Activated T-cell treated with anti-CD3 and anti-CD28 coated beads, Interleukin-2, amount 50 U/mL, for 72 hours (primary cell): Measurements from ENCODE around the gene GFOD2. TPM values are rescaled to one million over a fixed set of nuclear protein-coding genes. Genes with fewer than 3 reads are reported as not detected.

Experiments
- ATAC-seq, 2 donors: fragments of 150-1000 bp; cut with Tn5 transposase; replicated peaks in 1 of 2; 2 replicates each; pipeline ENCODE4 v1.10.0; 2021; ENCODE audit warnings: moderate library complexity in 2 of 2, mild to moderate bottlenecking in 1 of 2
- DNase-seq, 2 donors: peaks; one replicate each; pipeline ENCODE4 v3.0.0; 2021 to 2022; ENCODE audit warnings: mixed read lengths in 1 of 2
- H3K27ac Mint-ChIP-seq: one replicate; pipeline ENCODE4 v1.8.0; 2022; ENCODE audit warnings: mild to moderate bottlenecking, moderate library complexity, mixed read lengths
- H3K27me3 Mint-ChIP-seq: one replicate; pipeline ENCODE4 v1.8.0; 2022; ENCODE audit warnings: low read depth, mixed read lengths
- H3K36me3 Mint-ChIP-seq, 2 donors: one replicate each; pipeline ENCODE4 v1.8.0; 2022; ENCODE audit warnings: mixed read lengths in 2 of 2, mild to moderate bottlenecking in 1 of 2; ENCODE audit not compliant: insufficient read depth in 2 of 2
- H3K4me1 Mint-ChIP-seq: one replicate; pipeline ENCODE4 v1.8.0; 2022; ENCODE audit warnings: low read depth, mixed read lengths
- H3K4me3 Mint-ChIP-seq, 2 donors: one replicate each; pipeline ENCODE4 v1.8.0; 2022; ENCODE audit warnings: mild to moderate bottlenecking in 2 of 2, mixed read lengths in 2 of 2, moderate library complexity in 2 of 2
- H3K9me3 Mint-ChIP-seq, 2 donors: one replicate each; pipeline ENCODE4 v1.8.0; 2022; ENCODE audit warnings: mixed read lengths in 2 of 2
- total RNA-seq, 2 donors: library from RNA; stranded (reverse); gene quantifications; one replicate each; pipeline ENCODE4 v1.2.3, GENCODE V29; 2022

GFOD2 gene
- total RNA-seq, 2 donors from 2014 or later = 11.3 to 11.6 TPM

DNA sequence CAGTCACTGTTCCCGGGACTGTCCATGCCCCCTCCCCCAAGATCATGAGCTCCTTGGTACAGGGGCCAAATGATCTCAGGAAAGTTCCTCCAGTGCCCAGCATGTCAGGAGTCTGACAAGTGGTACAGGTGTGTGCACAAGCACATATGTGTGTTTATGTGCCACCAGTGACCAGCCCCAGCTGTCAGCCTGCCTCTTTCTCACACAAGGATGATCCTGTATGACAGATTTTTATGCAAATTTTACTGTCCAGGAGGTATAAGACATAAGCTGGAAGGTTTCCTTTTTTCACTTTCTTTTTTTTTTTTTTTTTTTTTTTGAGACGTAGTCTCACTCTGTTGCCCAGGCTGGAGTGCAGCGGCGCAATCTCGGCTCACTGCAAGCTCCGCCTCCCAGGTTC is 31.4 kb upstream of the GFOD2 start:
- Mint-ChIP-seq H3K27me3 (no peaks in the 10 kb centered on the region), H3K4me1 (no peaks in the 10 kb centered on the region), H3K4me3 (no peak overlapping the region), H3K36me3 (peaks cover 0 to 3% of the 10 kb centered on the region in 2 donors), H3K27ac (peak overlapping the region; percentile 88), H3K9me3 (no peaks in the 10 kb centered on the region)
- DNase-seq = no peak
- ATAC-seq = no peak

GRCh38 chr16:67749436-67750078 is 30.4 kb upstream of the GFOD2 start:
- DNase-seq = no peak
- ATAC-seq = no peak
- Mint-ChIP-seq H3K4me3 (no peak overlapping the region), H3K27ac (no peak overlapping the region), H3K36me3 (peaks cover 0 to 3% of the 10 kb centered on the region in 2 donors), H3K4me1 (no peaks in the 10 kb centered on the region), H3K27me3 (no peaks in the 10 kb centered on the region), H3K9me3 (no peaks in the 10 kb centered on the region)

DNA sequence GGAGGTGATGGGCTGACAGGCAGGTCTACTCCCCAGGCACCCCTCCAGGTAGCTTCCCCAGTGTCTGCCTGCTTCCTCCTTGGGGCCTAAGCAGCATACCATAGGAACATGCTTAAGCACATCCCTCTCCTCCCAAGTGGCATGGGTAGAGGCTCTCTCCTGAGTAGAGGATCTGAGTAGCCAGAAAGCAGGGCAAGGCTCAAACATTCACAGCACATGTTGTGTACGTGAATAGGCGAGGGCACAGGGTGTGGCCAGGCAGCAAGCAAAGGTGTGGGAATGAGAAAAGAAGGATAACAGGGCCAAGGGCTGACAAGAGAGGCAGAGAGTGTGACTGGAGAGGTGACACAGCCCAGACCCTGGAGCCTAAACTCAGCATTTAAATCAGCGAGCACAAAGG is 29.7 kb upstream of the GFOD2 start:
- H3K9me3 Mint-ChIP-seq = no peaks in the 10 kb centered on the region
- H3K27me3 Mint-ChIP-seq = no peaks in the 10 kb centered on the region
- H3K4me1 Mint-ChIP-seq = no peaks in the 10 kb centered on the region
- H3K36me3 Mint-ChIP-seq = peaks cover 0 to 2% of the 10 kb centered on the region in 2 donors
- no peak overlapping the region for H3K4me3 Mint-ChIP-seq
- ATAC-seq = no peak
- no peak overlapping the region for H3K27ac Mint-ChIP-seq
- no peak for DNase-seq

- Mint-ChIP-seq H3K4me3 (no peak overlapping the region), H3K27ac (no peak overlapping the region), H3K27me3 (no peaks in the 10 kb centered on the region), H3K9me3 (no peaks in the 10 kb centered on the region), H3K4me1 (no peaks in the 10 kb centered on the region), H3K36me3 (no peaks in the 10 kb centered on the region)
- ATAC-seq = no peak
- DNase-seq = no peak
Measured at GRCh38 chr16:67746846-67747245, 27.7 kb upstream of the GFOD2 start.

- Mint-ChIP-seq H3K4me3 (no peak overlapping the region), H3K4me1 (no peaks in the 10 kb centered on the region), H3K36me3 (no peaks in the 10 kb centered on the region)
Measured at GRCh38 chr16:67741118-67741517, 22.0 kb upstream of the GFOD2 start.

GRCh38 chr16:67740391-67740790 is 21.3 kb upstream of the GFOD2 start:
- Mint-ChIP-seq H3K4me3 (no peak overlapping the region), H3K27me3 (no peaks in the 10 kb centered on the region), H3K27ac (no peak overlapping the region), H3K9me3 (no peaks in the 10 kb centered on the region), H3K4me1 (no peaks in the 10 kb centered on the region), H3K36me3 (no peaks in the 10 kb centered on the region)
- DNase-seq = no peak
- no peak for ATAC-seq

More at GRCh38 chr16:67741118-67741517, 22.0 kb upstream of the GFOD2 start:
- Mint-ChIP-seq H3K9me3 (no peaks in the 10 kb centered on the region), H3K27me3 (no peaks in the 10 kb centered on the region), H3K27ac (no peak overlapping the region)
- DNase-seq (no peak), ATAC-seq (no peak)

DNA sequence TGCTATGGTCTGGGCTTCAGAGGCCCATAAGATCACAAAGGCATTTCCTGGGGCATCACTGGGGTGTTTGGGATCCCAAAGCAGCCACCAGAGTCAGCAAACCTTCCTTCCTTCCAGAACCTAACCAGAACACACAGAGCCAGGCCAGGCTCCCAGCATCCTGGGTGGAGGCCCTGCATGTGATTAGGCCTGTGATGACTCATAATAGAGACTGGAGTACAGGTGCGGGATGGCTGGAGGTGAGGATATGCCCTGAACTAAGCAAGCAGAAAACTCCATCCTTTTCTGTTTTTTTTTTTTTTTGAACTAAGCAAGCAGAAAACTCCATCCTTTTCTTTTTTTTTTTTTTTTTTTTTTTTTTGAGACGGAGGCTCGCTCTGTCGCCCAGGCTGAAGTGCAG is 17.7 kb upstream of the GFOD2 start:
- no peak for DNase-seq
- H3K4me1 Mint-ChIP-seq = no peaks in the 10 kb centered on the region
- H3K36me3 Mint-ChIP-seq = no peaks in the 10 kb centered on the region
- no peak overlapping the region for H3K27ac Mint-ChIP-seq
- no peak overlapping the region for H3K4me3 Mint-ChIP-seq
- no peaks in the 10 kb centered on the region for H3K9me3 Mint-ChIP-seq
- no peaks in the 10 kb centered on the region for H3K27me3 Mint-ChIP-seq
- ATAC-seq = no peak

- Mint-ChIP-seq H3K36me3 (no peaks in the 10 kb centered on the region), H3K4me1 (no peaks in the 10 kb centered on the region), H3K27ac (no peak overlapping the region), H3K27me3 (no peaks in the 10 kb centered on the region), H3K4me3 (no peak overlapping the region), H3K9me3 (no peaks in the 10 kb centered on the region)
- ATAC-seq = no peak
- DNase-seq = no peak
Measured at GRCh38 chr16:67734731-67735201, 15.7 kb upstream of the GFOD2 start.

GRCh38 chr16:67733734-67734470 is 14.8 kb upstream of the GFOD2 start:
- no peak overlapping the region for H3K4me3 Mint-ChIP-seq
- ATAC-seq (no peak), DNase-seq (no peak)
- no peaks in the 10 kb centered on the region for H3K4me1 Mint-ChIP-seq
- H3K27ac Mint-ChIP-seq = no peak overlapping the region
- no peaks in the 10 kb centered on the region for H3K9me3 Mint-ChIP-seq
- H3K27me3 Mint-ChIP-seq = no peaks in the 10 kb centered on the region
- H3K36me3 Mint-ChIP-seq = no peaks in the 10 kb centered on the region

GRCh38 chr16:67731753-67732095 is 12.6 kb upstream of the GFOD2 start:
- DNase-seq (no peak), ATAC-seq (no peak)
- H3K36me3 Mint-ChIP-seq = no peaks in the 10 kb centered on the region

DNA sequence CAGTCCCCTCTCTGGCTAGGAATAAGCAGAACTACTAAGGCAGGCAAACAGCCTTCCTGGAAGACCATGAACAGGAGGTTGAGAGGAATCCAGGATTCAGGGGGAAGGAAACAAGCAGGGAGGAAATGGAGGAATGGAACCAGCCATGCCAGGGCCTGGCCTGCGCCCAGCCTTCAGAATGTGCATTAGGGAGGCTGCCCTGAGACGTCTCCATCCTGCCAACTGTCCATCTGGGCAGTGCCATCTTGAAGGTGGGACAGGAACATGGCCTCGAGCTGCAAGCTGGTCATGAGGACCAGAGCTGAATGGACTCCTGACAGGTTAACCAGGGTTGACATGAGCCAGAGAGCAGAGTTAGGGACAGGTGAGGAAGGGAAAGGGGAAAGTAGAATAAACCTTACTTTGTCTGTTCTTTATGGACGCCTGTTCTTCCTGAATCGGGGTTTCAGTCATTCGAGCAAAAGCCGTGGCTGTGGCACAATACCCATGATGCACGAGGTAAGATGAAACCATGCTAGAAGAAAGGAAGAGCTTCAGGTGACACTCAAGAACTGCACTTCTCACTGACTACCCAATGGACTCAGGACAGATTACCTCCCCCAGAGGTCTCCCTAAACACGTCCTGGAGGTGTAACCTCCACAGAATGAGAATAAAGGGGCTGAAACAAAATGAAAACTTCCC is 12.1 kb upstream of the GFOD2 start:
- Mint-ChIP-seq H3K27ac (no peak overlapping the region), H3K36me3 (no peaks in the 10 kb centered on the region)

More at GRCh38 chr16:67731753-67732095, 12.6 kb upstream of the GFOD2 start:
- no peaks in the 10 kb centered on the region for H3K27me3 Mint-ChIP-seq
- no peak overlapping the region for H3K4me3 Mint-ChIP-seq
- H3K4me1 Mint-ChIP-seq = no peaks in the 10 kb centered on the region
- no peak overlapping the region for H3K27ac Mint-ChIP-seq
- H3K9me3 Mint-ChIP-seq = no peaks in the 10 kb centered on the region

GRCh38 chr16:67730326-67730725 is 11.2 kb upstream of the GFOD2 start:
- Mint-ChIP-seq H3K27ac (no peak overlapping the region), H3K4me3 (no peak overlapping the region), H3K9me3 (no peaks in the 10 kb centered on the region), H3K4me1 (no peaks in the 10 kb centered on the region), H3K36me3 (no peaks in the 10 kb centered on the region), H3K27me3 (no peaks in the 10 kb centered on the region)
- DNase-seq (no peak), ATAC-seq (no peak)

More for the DNA sequence above, 12.1 kb upstream of the GFOD2 start:
- H3K9me3 Mint-ChIP-seq = no peaks in the 10 kb centered on the region
- DNase-seq (no peak), ATAC-seq (no peak)
- H3K27me3 Mint-ChIP-seq = no peaks in the 10 kb centered on the region
- no peak overlapping the region for H3K4me3 Mint-ChIP-seq
- no peaks in the 10 kb centered on the region for H3K4me1 Mint-ChIP-seq

- Mint-ChIP-seq H3K9me3 (no peaks in the 10 kb centered on the region), H3K27me3 (no peaks in the 10 kb centered on the region), H3K27ac (no peak overlapping the region), H3K4me3 (no peak overlapping the region), H3K4me1 (no peaks in the 10 kb centered on the region), H3K36me3 (peaks cover 0 to 2% of the 10 kb centered on the region in 2 donors)
- ATAC-seq = no peak
- no peak for DNase-seq
Measured at GRCh38 chr16:67729636-67730248, 10.6 kb upstream of the GFOD2 start.
